Type B pancreatic cell (in vitro differentiated cells): Measurements from ENCODE around the gene NDUFAF8. TPM values are rescaled to one million over a fixed set of nuclear protein-coding genes. Genes with fewer than 3 reads are reported as not detected.

Source experiments
- DNase-seq: peaks from one replicate; pipeline ENCODE4 v3.0.0; 2021; ENCODE audit warnings: mixed read lengths; ENCODE audit not compliant: unreplicated experiment; ENCODE audit errors: extremely low spot score
- H3K27ac Mint-ChIP-seq: 2 replicates; pipeline ENCODE4 v1.8.0; 2021; ENCODE audit warnings: mild to moderate bottlenecking, mixed read lengths
- H3K27me3 Mint-ChIP-seq: 2 replicates; pipeline ENCODE4 v1.8.0; 2021; ENCODE audit warnings: mixed read lengths
- H3K36me3 Mint-ChIP-seq: 2 replicates; pipeline ENCODE4 v1.8.0; 2021; ENCODE audit warnings: mixed read lengths
- H3K4me1 Mint-ChIP-seq: one replicate; pipeline ENCODE4 v1.8.0; 2021; ENCODE audit warnings: mixed read lengths; ENCODE audit not compliant: unreplicated experiment
- H3K4me3 Mint-ChIP-seq: 2 replicates; pipeline ENCODE4 v1.8.0; 2021; ENCODE audit warnings: mild to moderate bottlenecking, mixed read lengths
- H3K9me3 Mint-ChIP-seq: 2 replicates; pipeline ENCODE4 v1.8.0; 2021; ENCODE audit warnings: mixed read lengths
- CTCF ChIP-seq: fragments of 200-600 bp; sonication (generic); conservative IDR thresholded peaks from 2 replicates; pipeline ENCODE4 v1.5.0; 2021; ENCODE audit warnings: antibody characterized with exemption, mild to moderate bottlenecking
- total RNA-seq: library from RNA; stranded (reverse); gene quantifications from 2 replicates; pipeline ENCODE4 v1.2.1, GENCODE V29; 2021; ENCODE audit warnings: low replicate concordance

NDUFAF8 gene
- total RNA-seq, 1 donor from 2014 or later: 56.9 TPM

GRCh38 chr17:81199482-81199830, 39.7 kb upstream of the NDUFAF8 start:
- no peaks in the 10 kb centered on the region for H3K9me3 Mint-ChIP-seq
- no peaks in the 10 kb centered on the region for H3K4me1 Mint-ChIP-seq
- DNase-seq: no peak
- H3K4me3 Mint-ChIP-seq: no peak overlapping the region
- H3K36me3 Mint-ChIP-seq: no peaks in the 10 kb centered on the region
- TF ChIP-seq CTCF: no peak
- no peaks in the 10 kb centered on the region for H3K27me3 Mint-ChIP-seq
- no peak overlapping the region for H3K27ac Mint-ChIP-seq

GRCh38 chr17:81200201-81200600, 38.9 kb upstream of the NDUFAF8 start:
- no peak for TF ChIP-seq CTCF
- Mint-ChIP-seq H3K27me3 (no peaks in the 10 kb centered on the region), H3K4me3 (no peak overlapping the region), H3K27ac (no peak overlapping the region), H3K36me3 (no peaks in the 10 kb centered on the region), H3K9me3 (no peaks in the 10 kb centered on the region), H3K4me1 (no peaks in the 10 kb centered on the region)
- no peak for DNase-seq

GRCh38 chr17:81200695-81201580, 38.2 kb upstream of the NDUFAF8 start:
- DNase-seq: no peak
- H3K9me3 Mint-ChIP-seq: no peaks in the 10 kb centered on the region
- no peak overlapping the region for H3K27ac Mint-ChIP-seq
- H3K4me3 Mint-ChIP-seq: no peak overlapping the region
- H3K4me1 Mint-ChIP-seq: no peaks in the 10 kb centered on the region
- H3K27me3 Mint-ChIP-seq: no peaks in the 10 kb centered on the region
- H3K36me3 Mint-ChIP-seq: no peaks in the 10 kb centered on the region
- peak; percentile 76 for TF ChIP-seq CTCF

GRCh38 chr17:81202318-81202717, 36.8 kb upstream of the NDUFAF8 start:
- no peaks in the 10 kb centered on the region for H3K36me3 Mint-ChIP-seq
- no peaks in the 10 kb centered on the region for H3K4me1 Mint-ChIP-seq
- no peak for DNase-seq
- H3K27me3 Mint-ChIP-seq: no peaks in the 10 kb centered on the region
- H3K9me3 Mint-ChIP-seq: no peaks in the 10 kb centered on the region
- H3K27ac Mint-ChIP-seq: no peak overlapping the region
- no peak for TF ChIP-seq CTCF
- H3K4me3 Mint-ChIP-seq: no peak overlapping the region

- H3K4me3 Mint-ChIP-seq: no peak overlapping the region
- no peak for DNase-seq
- no peaks in the 10 kb centered on the region for H3K36me3 Mint-ChIP-seq
- TF ChIP-seq CTCF: no peak
- H3K27me3 Mint-ChIP-seq: no peaks in the 10 kb centered on the region
- H3K27ac Mint-ChIP-seq: no peak overlapping the region
- no peaks in the 10 kb centered on the region for H3K9me3 Mint-ChIP-seq
- H3K4me1 Mint-ChIP-seq: no peaks in the 10 kb centered on the region
Observed at GRCh38 chr17:81203136-81203535, 36.0 kb upstream of the NDUFAF8 start.
